ENCODE measurements around the gene CNTNAP5. TPM values are rescaled to one million over a fixed set of nuclear protein-coding genes. Genes with fewer than 3 reads are reported as not detected.

CNTNAP5 gene
- total and polyA plus RNA-seq, 2 donors (not counting 1 experiment from before 2014, with no cell fraction given), result not detected

DNA sequence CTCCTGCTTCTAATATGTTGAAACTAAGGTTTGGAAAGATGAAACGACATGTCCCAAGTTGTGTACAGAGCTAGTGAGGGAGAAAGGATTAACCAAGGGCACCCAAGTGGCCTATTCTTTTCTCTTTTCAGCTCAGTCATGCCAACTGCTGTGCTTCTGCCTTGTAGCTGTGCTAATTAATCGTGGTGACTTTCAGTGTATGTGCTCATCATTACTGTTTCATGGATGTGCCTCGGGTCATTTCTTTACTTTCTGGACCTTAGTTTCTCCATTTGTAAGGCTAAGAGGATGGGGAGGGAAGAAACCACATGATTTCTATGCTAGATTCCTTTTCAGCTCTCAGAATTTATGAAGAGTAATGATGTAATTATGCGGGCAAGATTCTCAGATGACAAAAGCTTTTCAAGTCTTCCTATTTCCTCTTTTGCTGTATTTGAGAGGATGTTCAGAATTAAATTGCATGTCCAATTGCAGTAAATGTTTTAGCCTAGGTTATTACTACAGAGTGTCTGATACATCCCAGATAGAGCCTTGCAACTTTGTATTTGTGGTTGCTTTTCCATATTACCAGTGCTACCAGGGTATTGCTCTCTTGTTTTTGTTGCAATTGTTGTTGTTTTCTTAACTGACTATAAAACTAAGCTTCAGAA lies 621.2 kb downstream of the CNTNAP5 start:
- Mint-ChIP-seq H3K27me3 (no peaks in the 10 kb centered on the region), H3K4me1 (no peaks in the 10 kb centered on the region), H3K27ac (no peak overlapping the region), H3K9me3 (ENCODE audit: insufficient read depth) (peaks cover 4% of the 10 kb centered on the region), H3K4me3 (no peak overlapping the region)
- Histone ChIP-seq H3K9me3 (ENCODE audit: control extremely low read depth in 1 of 3, control insufficient read depth in 2 of 3, insufficient read depth in 1 of 3, low read length in 2 of 3) (peaks cover 0 to 5% (median 0%) of the 10 kb centered on the region in 3 donors), H3K9ac (ENCODE audit: low read length) (no peak overlapping the region), H4K20me1 (ENCODE audit: control insufficient read depth, insufficient read depth, low read length, poor library complexity, severe bottlenecking) (no peaks in the 10 kb centered on the region), H3K27me3 (replicated peaks in 1 of 4; ENCODE audit: control extremely low read depth in 1 of 4, control insufficient read depth in 3 of 4, insufficient read depth in 4 of 4, low read length in 3 of 4) (no peaks in the 10 kb centered on the region), H3K79me2 (ENCODE audit: control insufficient read depth, insufficient read depth, low read length) (no peaks in the 10 kb centered on the region), H3K27ac (ENCODE audit: low read length in 2 of 2) (no peak overlapping the region), H2AFZ (ENCODE audit: insufficient read depth, low read depth, low read length, poor library complexity, severe bottlenecking) (no peak overlapping the region), H3K4me2 (replicated peaks; ENCODE audit: low read depth, low read length, poor library complexity, severe bottlenecking) (no peak overlapping the region), H3K4me1 (ENCODE audit: control insufficient read depth in 2 of 2, insufficient read depth in 2 of 2, low read length in 2 of 2) (no peaks in the 10 kb centered on the region), H3K4me3 (ENCODE audit: control extremely low read depth in 1 of 5, extremely low read depth in 1 of 5, insufficient read depth in 1 of 5, low read depth in 2 of 5, low read length in 4 of 5) (no peak overlapping the region), H3K36me3 (replicated peaks in 1 of 2; ENCODE audit: control extremely low read depth in 1 of 2, control insufficient read depth in 1 of 2, extremely low read depth in 1 of 2, insufficient read depth in 2 of 2, low read length in 1 of 2) (no peaks in the 10 kb centered on the region)
- DNase-seq (no peak), ATAC-seq (ENCODE audit: low read depth) (no peak)
- TF ChIP-seq EZH2 (IDR thresholded peaks at IDR 0.05; ENCODE audit: borderline replicate concordance, insufficient read depth, low read depth, low read length, poor library complexity, severe bottlenecking), result no peak
- CTCF ChIA-PET, result no interaction called here
- no CpG with 5 or more reads among the region's 4 CpGs for WGBS (ENCODE audit: insufficient coverage)
- intact Hi-C loops (cut with micrococcal nuclease), result no loop called here
- POLR2A ChIA-PET, result no interaction called here

DNA sequence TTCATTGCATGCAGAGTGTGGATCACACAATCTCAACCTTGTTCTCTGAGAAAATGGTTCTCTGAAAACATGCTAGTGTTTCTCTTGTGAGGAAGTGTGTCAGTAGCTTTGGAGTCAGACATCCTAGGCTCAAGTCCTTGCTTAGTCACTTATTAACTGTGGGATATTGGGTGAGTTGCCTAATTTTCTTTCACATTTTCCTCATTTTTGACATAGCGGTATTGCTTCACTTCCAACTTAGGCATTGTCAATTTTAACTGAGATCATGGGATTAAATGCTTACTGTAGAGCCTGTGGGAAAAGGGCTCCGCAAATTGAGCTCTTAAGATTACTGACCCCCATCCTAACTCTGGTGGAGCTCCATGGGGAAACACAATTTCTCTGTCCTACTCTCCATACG lies 622.2 kb downstream of the CNTNAP5 start:
- no peak for ATAC-seq (ENCODE audit: low read depth)
- no peaks in the 10 kb centered on the region for H3K4me1 ChIP-seq (ENCODE audit: control insufficient read depth in 2 of 2, insufficient read depth in 2 of 2, low read length in 2 of 2)
- H3K36me3 ChIP-seq (replicated peaks in 1 of 2; ENCODE audit: control extremely low read depth in 1 of 2, control insufficient read depth in 1 of 2, extremely low read depth in 1 of 2, insufficient read depth in 2 of 2, low read length in 1 of 2), result no peaks in the 10 kb centered on the region
- peaks cover 4% of the 10 kb centered on the region for H3K9me3 Mint-ChIP-seq (ENCODE audit: insufficient read depth)
- H3K4me2 ChIP-seq (replicated peaks; ENCODE audit: low read depth, low read length, poor library complexity, severe bottlenecking), result no peak overlapping the region
- no peak overlapping the region for H3K4me3 Mint-ChIP-seq
- no peak overlapping the region for H3K4me3 ChIP-seq (ENCODE audit: control extremely low read depth in 1 of 5, extremely low read depth in 1 of 5, insufficient read depth in 1 of 5, low read depth in 2 of 5, low read length in 4 of 5)
- DNase-seq, result no peak
- no peaks in the 10 kb centered on the region for H3K27me3 ChIP-seq (replicated peaks in 1 of 4; ENCODE audit: control extremely low read depth in 1 of 4, control insufficient read depth in 3 of 4, insufficient read depth in 4 of 4, low read length in 3 of 4)
- H3K27ac Mint-ChIP-seq, result no peak overlapping the region
- no peak overlapping the region for H3K9ac ChIP-seq (ENCODE audit: low read length)
- CTCF ChIA-PET, result no interaction called here
- H3K79me2 ChIP-seq (ENCODE audit: control insufficient read depth, insufficient read depth, low read length), result no peaks in the 10 kb centered on the region
- no peak for TF ChIP-seq EZH2 (IDR thresholded peaks at IDR 0.05; ENCODE audit: borderline replicate concordance, insufficient read depth, low read depth, low read length, poor library complexity, severe bottlenecking)
- TF ChIP-seq, protein P1, sequence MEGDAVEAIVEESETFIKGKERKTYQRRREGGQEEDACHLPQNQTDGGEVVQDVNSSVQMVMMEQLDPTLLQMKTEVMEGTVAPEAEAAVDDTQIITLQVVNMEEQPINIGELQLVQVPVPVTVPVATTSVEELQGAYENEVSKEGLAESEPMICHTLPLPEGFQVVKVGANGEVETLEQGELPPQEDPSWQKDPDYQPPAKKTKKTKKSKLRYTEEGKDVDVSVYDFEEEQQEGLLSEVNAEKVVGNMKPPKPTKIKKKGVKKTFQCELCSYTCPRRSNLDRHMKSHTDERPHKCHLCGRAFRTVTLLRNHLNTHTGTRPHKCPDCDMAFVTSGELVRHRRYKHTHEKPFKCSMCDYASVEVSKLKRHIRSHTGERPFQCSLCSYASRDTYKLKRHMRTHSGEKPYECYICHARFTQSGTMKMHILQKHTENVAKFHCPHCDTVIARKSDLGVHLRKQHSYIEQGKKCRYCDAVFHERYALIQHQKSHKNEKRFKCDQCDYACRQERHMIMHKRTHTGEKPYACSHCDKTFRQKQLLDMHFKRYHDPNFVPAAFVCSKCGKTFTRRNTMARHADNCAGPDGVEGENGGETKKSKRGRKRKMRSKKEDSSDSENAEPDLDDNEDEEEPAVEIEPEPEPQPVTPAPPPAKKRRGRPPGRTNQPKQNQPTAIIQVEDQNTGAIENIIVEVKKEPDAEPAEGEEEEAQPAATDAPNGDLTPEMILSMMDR (IDR thresholded peaks at IDR 0.05), result no peak
- no peaks in the 10 kb centered on the region for H4K20me1 ChIP-seq (ENCODE audit: control insufficient read depth, insufficient read depth, low read length, poor library complexity, severe bottlenecking)
- intact Hi-C loops (cut with micrococcal nuclease), result no loop called here
- H3K27me3 Mint-ChIP-seq, result no peaks in the 10 kb centered on the region
- no peaks in the 10 kb centered on the region for H3K4me1 Mint-ChIP-seq
- H3K9me3 ChIP-seq (ENCODE audit: control extremely low read depth in 1 of 3, control insufficient read depth in 2 of 3, insufficient read depth in 1 of 3, low read length in 2 of 3), result peaks cover 0 to 8% (median 0%) of the 10 kb centered on the region in 3 donors
- H3K27ac ChIP-seq (ENCODE audit: low read length in 2 of 2), result no peak overlapping the region
- no peak overlapping the region for H2AFZ ChIP-seq (ENCODE audit: insufficient read depth, low read depth, low read length, poor library complexity, severe bottlenecking)
- WGBS (ENCODE audit: insufficient coverage), result 100% methylated on average over 1 of the region's 3 CpGs
- POLR2A ChIA-PET, result no interaction called here
